GM12878 (cell line): ENCODE results near the gene SPPL3. TPM values are rescaled to one million over a fixed set of nuclear protein-coding genes. Genes with fewer than 3 reads are reported as not detected.
A peak's percentile ranks its signal among the peaks of the same experiment; 100 is the strongest.

Experiments used
- ATAC-seq: fragments of 200-7000 bp; cut with Tn5 transposase; 3 replicates; pipeline ENCODE4 v1.9.1; 2020; ENCODE audit warnings: mild to moderate bottlenecking, moderate library complexity
- BruUV-seq: library from RNA; stranded (reverse); fragments of 400-500 nt; replicated peaks from 2 replicates; lab custom pipeline; 2021; lab: Mats Ljungman, UMichigan
- CTCF ChIA-PET: fragments of 300-600 bp; sonication (Branson Sonifier 250); formaldehyde crosslinking; extraction: SDS; loops from one replicate; lab custom pipeline; 2021; ENCODE audit warnings: inconsistent platforms; lab: Yijun Ruan, JAX
- POLR2A ChIA-PET: fragments of 350-600 bp; formaldehyde crosslinking; extraction: SDS; loops from one replicate; lab custom pipeline; 2021; ENCODE audit warnings: inconsistent platforms; lab: Charles Lee
- RAD21 ChIA-PET: fragments of 300-600 bp; sonication (Branson Sonifier 250); formaldehyde crosslinking; loops from one replicate; lab custom pipeline; 2023; ENCODE audit warnings: antibody characterized with exemption; ENCODE audit not compliant: unreplicated experiment; lab: Charles Lee
- SMC1A ChIA-PET: fragments of 300-600 bp; sonication (Branson Sonifier 250); formaldehyde crosslinking; loops from one replicate; lab custom pipeline; 2023; ENCODE audit not compliant: unreplicated experiment, uncharacterized antibody; lab: Charles Lee
- DNase-seq: peaks from one replicate; pipeline ENCODE4 v3.0.0-alpha.2; 2011; ENCODE audit warnings: low read depth, low spot score
- FAIRE-seq: peaks from 3 replicates; lab custom pipeline; 2011; peaks lifted over from hg19 to GRCh38; lab: Jason Lieb, UNC
- H2AFZ ChIP-seq: 2 replicates; pipeline ENCODE4 v1.6.0; 2011; ENCODE audit warnings: low read depth, low read length, control low read depth; ENCODE audit not compliant: control insufficient read depth
- H3K27ac ChIP-seq: 2 replicates; pipeline ENCODE4 v1.5.1; 2011; ENCODE audit warnings: control low read depth; ENCODE audit not compliant: control insufficient read depth, insufficient read depth
- H3K27me3 ChIP-seq, 2 experiments: replicated peaks in 1 of 2; 2 replicates each; pipeline versions ENCODE4 v1.6.0 to v1.6.1; 2011; ENCODE audit warnings: low read length in 1 of 2; ENCODE audit not compliant: control insufficient read depth in 2 of 2, insufficient read depth in 2 of 2
- H3K36me3 ChIP-seq, 2 experiments: 2 replicates each; pipeline ENCODE4 v1.5.1; 2011; ENCODE audit warnings: low read length in 1 of 2; ENCODE audit not compliant: control insufficient read depth in 2 of 2, insufficient read depth in 2 of 2
- H3K4me1 ChIP-seq: 2 replicates; pipeline ENCODE4 v1.6.1; 2011; ENCODE audit warnings: mild to moderate bottlenecking, low read length, moderate library complexity, mixed read lengths; ENCODE audit not compliant: control insufficient read depth, insufficient read depth
- H3K4me2 ChIP-seq: 2 replicates; pipeline ENCODE4 v1.6.0; 2011; ENCODE audit warnings: control low read depth; ENCODE audit not compliant: control insufficient read depth, insufficient read depth
- H3K4me3 ChIP-seq: fragments of 200-600 bp; sonication (generic); 2 replicates; pipeline ENCODE4 v1.5.1; 2016
- H3K79me2 ChIP-seq: 2 replicates; pipeline ENCODE4 v1.6.0; 2011; ENCODE audit warnings: low read length; ENCODE audit not compliant: control insufficient read depth, insufficient read depth
- H3K9ac ChIP-seq: 2 replicates; pipeline ENCODE4 v1.8.0; 2011; ENCODE audit warnings: low read length, control low read depth, mixed read lengths; ENCODE audit not compliant: control insufficient read depth, insufficient read depth
- H3K9me3 ChIP-seq: replicated peaks from 3 replicates; pipeline ENCODE4 v1.5.1; 2011; ENCODE audit warnings: mild to moderate bottlenecking, low read length; ENCODE audit not compliant: control insufficient read depth, insufficient read depth
- H4K20me1 ChIP-seq: 2 replicates; pipeline ENCODE4 v1.6.0; 2011; ENCODE audit not compliant: control insufficient read depth, insufficient read depth
- CEBPZ ChIP-seq: fragments of 150-350 bp; IDR thresholded peaks from 2 replicates; pipeline ENCODE4 v1.6.1; 2016; ENCODE audit warnings: low read depth, low read length
- E2F4 ChIP-seq: IDR thresholded peaks from 2 replicates; pipeline ENCODE4 v1.6.1; 2012; ENCODE audit warnings: low read depth, low read length, improper control_type of control experiment
- HDAC2 ChIP-seq: fragments of 200-600 bp; sonication (generic); IDR thresholded peaks from 2 replicates; pipeline ENCODE4 v1.6.1; 2017
- MYC ChIP-seq: IDR thresholded peaks from 2 replicates; pipeline ENCODE4 v1.6.1; 2011; ENCODE audit warnings: mild to moderate bottlenecking, low read length, moderate library complexity, inconsistent platforms; ENCODE audit not compliant: insufficient read depth, insufficient replicate concordance, insufficient read length, severe bottlenecking
- NFYB ChIP-seq: IDR thresholded peaks from 2 replicates; pipeline ENCODE4 v1.6.1; 2011; ENCODE audit warnings: low read depth, mild to moderate bottlenecking, low read length, improper control_type of control experiment, moderate library complexity; ENCODE audit not compliant: insufficient read depth
- POLR2AphosphoS2 ChIP-seq: IDR thresholded peaks from 2 replicates; pipeline ENCODE4 v1.6.1; 2011; ENCODE audit warnings: low read depth, mild to moderate bottlenecking, low read length, improper control_type of control experiment, moderate library complexity
- POLR2AphosphoS5 ChIP-seq: IDR thresholded peaks from 2 replicates; pipeline ENCODE4 v1.6.1; 2011; ENCODE audit warnings: mild to moderate bottlenecking, low read length, inconsistent platforms
- SMAD5 ChIP-seq: IDR thresholded peaks from 2 replicates; pipeline ENCODE4 v1.6.1; 2016; ENCODE audit warnings: antibody characterized with exemption, low read depth
- ZNF274 ChIP-seq: IDR thresholded peaks from one replicate; pipeline ENCODE4 v1.8.0; 2011; ENCODE audit not compliant: insufficient read length, insufficient read depth
- WGBS: methylation state at CpG from one replicate; pipeline ENCODE4 v1.1.6; 2016; ENCODE audit warnings: low lambda C conversion rate; ENCODE audit not compliant: insufficient replicate concordance, insufficient coverage; ENCODE audit errors: missing lambda C conversion rate; 5-methylcytosine and 5-hydroxymethylcytosine counted together
- in situ Hi-C: fragments of 300-500 bp; cut with MboI; formaldehyde crosslinking; loops from 9 replicates; pipeline ENCODE4 v1.14.3; 2018; ENCODE audit warnings: mixed read lengths
- intact Hi-C: fragments of 100-400 bp; cut with micrococcal nuclease; formaldehyde crosslinking; loops from one replicate; pipeline ENCODE4 v1.14.2; 2022; ENCODE audit not compliant: unreplicated experiment
- polyA plus RNA-seq, 11 experiments: library from polyadenylated mRNA; depleted of rRNA in 4 of 11; unstranded in 6 of 11; stranded (reverse) in 5 of 11; fragments of >200 nt; fragmentation: Nextera tagmentation in 4 of 11; fragmentation: Illumina TruSeq in 1 of 11; extraction: Ambion mirVana in 4 of 11; extraction: Trizol in 1 of 11; gene quantifications; 1 replicate in 1 of 11; 2 replicates in 10 of 11; pipeline versions ENCODE4 v1.2.1 to v1.2.3, GENCODE V29; 2011 to 2016; ENCODE audit warnings: inconsistent platforms in 2 of 11, missing spikeins in 2 of 11, low read depth in 1 of 11
- total RNA-seq, 4 experiments: library from RNA; depleted of rRNA in 3 of 4; stranded (reverse); fragments of >200 nt in 3 of 4; fragmentation: Illumina TruSeq in 1 of 4; extraction: Trizol in 1 of 4; gene quantifications; 2 replicates each; pipeline versions ENCODE4 v1.2.1 to v1.2.3, GENCODE V29; 2013 to 2021

Gene SPPL3
- total and polyA plus RNA-seq, 10 of the 15 experiments (the other 5 are each of a cell fraction or from before 2014, with no cell fraction given), result 4.3 to 45.5 (median 11.7) TPM

- Histone ChIP-seq H2AFZ (no peak overlapping the region), H3K27ac (no peak overlapping the region), H3K4me1 (peaks cover 55% of the 10 kb centered on the region), H3K9ac (no peak overlapping the region), H3K79me2 (peaks cover 56% of the 10 kb centered on the region), H3K9me3 (no peaks in the 10 kb centered on the region; the same call in 2 of the 3 replicates), H3K36me3 (peaks cover 0 to 4% of the 10 kb centered on the region in 2 experiments; a peak in 1 of 4 replicates), H3K27me3 (no peaks in the 10 kb centered on the region)
- WGBS, result 96% methylated on average over 7 of the region's 7 CpGs
- no TSS peak for BruUV-seq
- FAIRE-seq (no peak), DNase-seq (no peak), ATAC-seq (no peak)
- in situ Hi-C loops (no loop called here), intact Hi-C loops (loop anchor here (5.0 kb wide), 1 partner anchor 48 kb away; no protein-coding TSS in a partner anchor)
- SMC1A ChIA-PET, result interaction anchor here (0.7 to 10.4 kb wide), 9 partner anchors 11 to 171 kb away, joined by 3 to 131 read pairs (median 3); partner anchors contain the start of gene C12orf43
- CTCF ChIA-PET, result interaction anchor here (0.9 to 4.6 kb wide), 9 partner anchors 8 to 216 kb away, joined by 3 to 26 read pairs (median 5); no protein-coding TSS in a partner anchor
- POLR2A ChIA-PET, result interaction anchor here (7.0 kb wide), 1 partner anchor 10 kb away, joined by 71 read pairs; no protein-coding TSS in a partner anchor
- TF ChIP-seq NFYB, result no peak
- no peak for TF ChIP-seq SMAD5
- no peak for TF ChIP-seq MYC
- TF ChIP-seq, all 136 proteins: peak for 0
- RAD21 ChIA-PET, result interaction anchor here (0.9 to 8.4 kb wide), 4 partner anchors 11 to 126 kb away, joined by 3 to 81 read pairs (median 9); partner anchors contain the start of gene SPPL3
- H3K4me2 ChIP-seq, result no peak overlapping the region
- no peaks in the 10 kb centered on the region for H4K20me1 ChIP-seq
- H3K4me3 ChIP-seq, result no peak overlapping the region
Measured at GRCh38 chr12:120845696-120846095, 58.5 kb downstream of the SPPL3 start.

GRCh38 chr12:120844768-120845449, 59.2 kb downstream of the SPPL3 start:
- no peak overlapping the region for H2AFZ ChIP-seq
- SMC1A ChIA-PET, result interaction anchor here (1.5 to 10.4 kb wide), 3 partner anchors 12 to 46 kb away, joined by 3 to 131 read pairs (median 108); no protein-coding TSS in a partner anchor
- CTCF ChIA-PET, result interaction anchor here (1.1 to 4.6 kb wide), 3 partner anchors 10 to 46 kb away, joined by 3 to 26 read pairs (median 4); no protein-coding TSS in a partner anchor
- peaks cover 49% of the 10 kb centered on the region for H3K4me1 ChIP-seq
- no peak overlapping the region for H3K4me3 ChIP-seq
- H3K36me3 ChIP-seq, result peaks cover 0 to 4% of the 10 kb centered on the region in 2 experiments; a peak in 1 of 4 replicates
- POLR2A ChIA-PET, result interaction anchor here (0.6 kb wide), 1 partner anchor 80 kb away, joined by 3 read pairs; no protein-coding TSS in a partner anchor
- in situ Hi-C loops (no loop called here), intact Hi-C loops (loop anchor here (5.0 kb wide), 1 partner anchor 48 kb away; no protein-coding TSS in a partner anchor)
- 92% methylated on average over 18 of the region's 18 CpGs for WGBS
- no peaks in the 10 kb centered on the region; the same call in 2 of the 3 replicates for H3K9me3 ChIP-seq
- DNase-seq (no peak), FAIRE-seq (no peak), ATAC-seq (peak; percentile 27; the same call in 2 of the 3 replicates)
- no TSS peak for BruUV-seq
- no peaks in the 10 kb centered on the region for H3K27me3 ChIP-seq
- H3K79me2 ChIP-seq, result peaks cover 55% of the 10 kb centered on the region
- H3K4me2 ChIP-seq, result no peak overlapping the region
- H3K9ac ChIP-seq, result no peak overlapping the region
- H3K27ac ChIP-seq, result no peak overlapping the region; the same call in 1 of the 2 replicates
- H4K20me1 ChIP-seq, result no peaks in the 10 kb centered on the region
- RAD21 ChIA-PET, result interaction anchor here (8.4 kb wide), 1 partner anchor 10 kb away, joined by 81 read pairs; no protein-coding TSS in a partner anchor
- TF ChIP-seq POLR2AphosphoS5 (no peak), E2F4 (no peak), ZNF274 (no peak), NFYB (no peak), POLR2AphosphoS2 (no peak), SMAD5 (no peak), HDAC2 (no peak), CEBPZ (no peak)
